Gastrocnemius medialis (tissue), 4 donors: Measurements from ENCODE around the gene DCAF6.

Experiments
- CTCF ChIP-seq, 5 experiments: fragments of 450-650 bp in 3 of 5; fragments of 200-600 bp in 2 of 5; sonication (generic) in 2 of 5; IDR thresholded peaks in 4 of 5; conservative IDR thresholded peaks in 1 of 5; 1 replicate in 4 of 5; 2 replicates in 1 of 5; pipeline ENCODE4 v1.5.1; 2016 to 2019; ENCODE audit warnings: antibody characterized with exemption in 5 of 5, mild to moderate bottlenecking in 3 of 5, moderate library complexity in 3 of 5
- POLR2A ChIP-seq, 2 donors: fragments of 450-650 bp; IDR thresholded peaks; one replicate each; pipeline ENCODE4 v1.6.1; 2017; ENCODE audit warnings: antibody characterized with exemption in 2 of 2, mild to moderate bottlenecking in 2 of 2, moderate library complexity in 2 of 2

- TF ChIP-seq CTCF (IDR thresholded peaks at IDR 0.05 in 4 of 5, conservative IDR thresholded peaks at IDR 0.05 in 1 of 5) (no peak), POLR2A (IDR thresholded peaks at IDR 0.05) (no peak)
Observed at GRCh38 chr1:168112673-168113305, 176.3 kb downstream of the DCAF6 start.
